PC-9 (cell line): Measurements from ENCODE around the gene PIAS1.

Experiments
- CTCF ChIP-seq: fragments of 200-600 bp; sonication (generic); conservative IDR thresholded peaks from 2 replicates; pipeline ENCODE4 v1.6.1; 2017; ENCODE audit warnings: mixed run types, antibody characterized with exemption, mild to moderate bottlenecking, moderate library complexity
- EZH2 ChIP-seq: fragments of 200-600 bp; sonication (generic); IDR thresholded peaks from 2 replicates; pipeline ENCODE4 v1.8.0; 2017; ENCODE audit warnings: antibody characterized with exemption, low read depth

DNA sequence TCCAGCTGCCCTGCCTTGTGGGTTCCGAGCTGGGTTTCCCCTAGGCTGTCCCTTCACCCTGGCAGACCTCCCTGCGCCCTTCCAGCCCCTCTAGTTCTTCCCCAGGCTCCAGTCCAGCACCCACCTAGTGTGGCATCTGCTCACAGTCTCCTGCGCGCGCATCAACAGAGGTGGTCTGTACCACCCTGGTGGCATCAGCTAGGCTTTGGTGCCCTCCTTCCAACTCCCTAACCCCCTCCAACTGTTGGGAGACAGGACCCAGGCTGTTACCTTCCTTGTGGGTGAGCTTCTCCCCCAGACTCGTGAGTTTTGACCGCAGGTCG, 143.0 kb downstream of the PIAS1 start:
- TF ChIP-seq EZH2 = no peak
- TF ChIP-seq CTCF = no peak
